ENCODE measurements around the gene GABRB2.
"Not testable (repeated sequence)": the region's sequence is repeated elsewhere in the genome, so short reads cannot be mapped to it uniquely, and the experiment has no call there.

The GABRB2 gene

GRCh38 chr5:161380486-161380885 lies 166.0 kb downstream of the GABRB2 start:
- DNase-seq = no peak

DNA sequence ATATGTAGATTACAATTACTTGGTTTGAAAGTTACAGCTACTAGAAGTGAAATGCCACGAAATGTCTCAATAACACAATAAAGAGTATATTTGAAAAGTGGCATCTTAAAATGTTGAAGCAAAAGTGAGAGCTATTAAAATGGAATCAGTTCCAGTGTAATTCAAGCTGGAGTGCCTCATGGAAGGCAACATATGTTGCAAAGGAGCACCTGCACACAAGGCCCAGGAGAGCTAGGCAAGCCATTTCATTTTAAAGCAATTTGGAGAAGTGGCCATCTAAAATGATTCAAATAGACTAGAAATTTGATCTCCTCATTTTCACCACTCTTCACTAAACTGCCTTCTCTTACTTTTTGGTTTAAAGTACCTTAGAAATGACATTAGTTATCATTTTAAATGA lies 167.8 kb downstream of the GABRB2 start:
- DNase-seq = no peak

DNA sequence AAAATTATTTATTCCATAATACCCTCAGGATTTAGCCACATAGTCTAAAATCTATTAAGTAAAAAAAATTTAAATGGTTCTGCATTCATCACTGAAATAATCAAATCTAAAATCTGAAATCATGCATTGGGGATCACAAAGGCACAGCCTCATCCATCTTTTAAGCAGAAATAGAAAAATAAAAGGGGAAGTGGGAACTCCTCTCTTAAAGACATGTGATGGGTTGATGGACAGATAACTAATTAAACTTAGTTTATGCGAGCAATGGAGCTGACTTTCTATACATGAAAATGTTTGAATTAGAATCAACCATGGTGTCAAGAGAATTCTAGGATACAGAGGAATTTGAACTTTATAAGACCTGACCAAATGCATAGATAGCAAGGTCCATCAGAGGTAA lies 170.5 kb downstream of the GABRB2 start:
- no peak for DNase-seq

- DNase-seq = no peak
Observed at GRCh38 chr5:161373345-161373707, 173.2 kb downstream of the GABRB2 start.

DNA sequence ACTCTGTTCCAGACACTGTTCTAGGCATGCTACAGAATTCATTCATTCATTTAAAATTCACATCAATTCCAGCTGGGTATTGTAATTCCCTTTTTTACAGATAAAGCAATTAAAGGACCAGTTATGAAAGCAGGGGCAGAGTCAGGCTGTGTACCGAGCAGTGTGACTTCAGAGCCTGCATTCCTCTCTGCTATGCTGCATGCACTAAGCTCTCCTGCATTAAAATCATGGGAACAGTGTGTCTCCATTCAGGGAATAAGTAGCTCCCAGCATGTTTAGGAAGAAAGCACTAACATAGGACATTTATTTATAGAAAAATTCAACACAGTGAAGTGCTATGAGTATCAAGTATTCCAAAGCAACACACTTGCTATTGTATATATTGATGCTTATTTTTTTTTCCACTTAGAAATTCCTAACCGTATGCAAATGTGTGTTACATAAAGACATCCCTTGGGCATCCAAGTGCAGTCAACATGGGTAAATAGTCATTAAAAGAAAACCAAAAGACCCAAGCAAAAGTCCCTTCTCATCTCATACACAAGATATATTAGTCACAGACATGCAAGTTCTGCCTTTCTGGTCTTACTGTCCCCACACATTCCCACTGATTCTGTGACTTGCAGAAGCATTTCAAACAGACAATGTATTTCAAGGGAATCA lies 173.7 kb downstream of the GABRB2 start:
- peak; percentile 47 to 50 for DNase-seq

- no peak for DNase-seq
Observed at GRCh38 chr5:161369022-161369421, 177.5 kb downstream of the GABRB2 start.

DNA sequence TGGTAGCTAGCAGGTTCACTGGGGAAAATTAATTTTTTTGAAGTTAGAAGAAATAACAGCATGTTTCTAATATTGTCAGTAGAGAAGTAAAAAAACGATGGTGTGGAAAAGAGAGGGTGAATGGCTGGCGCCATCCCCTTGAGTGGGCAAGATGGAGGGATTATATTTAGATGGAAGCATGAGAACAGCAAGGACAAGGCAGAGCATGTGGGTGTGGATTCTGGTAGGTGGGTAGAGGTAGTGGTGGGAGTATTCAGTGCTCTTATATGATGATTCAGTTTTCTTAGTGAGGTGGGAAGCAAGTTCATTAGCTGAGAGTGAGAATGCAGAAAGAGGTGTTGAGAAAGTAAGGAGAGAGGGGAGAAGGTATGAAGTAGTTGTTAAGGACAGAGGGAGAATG lies 188.1 kb downstream of the GABRB2 start:
- no peak for DNase-seq

DNA sequence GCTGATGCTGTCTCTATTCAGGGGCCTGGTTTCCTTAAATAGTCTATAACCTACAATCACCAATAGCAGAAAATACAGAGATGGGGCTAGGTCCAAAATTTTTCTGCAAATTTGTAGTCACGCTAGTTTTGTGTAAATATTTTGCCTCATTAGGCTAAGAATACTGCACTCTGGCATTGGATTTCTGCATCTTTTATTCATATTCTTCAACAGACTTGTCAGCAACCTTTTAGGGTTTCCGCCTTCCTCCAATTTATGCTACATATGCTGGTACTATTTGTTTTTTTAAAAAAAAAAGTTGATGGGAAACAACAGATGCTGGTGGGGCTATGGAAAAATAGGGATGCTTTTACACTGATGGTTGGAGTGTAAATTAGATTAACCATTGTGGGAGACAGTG lies 202.3 kb downstream of the GABRB2 start:
- no peak for DNase-seq

- no peak for DNase-seq
Observed at GRCh38 chr5:161342886-161343285, 203.6 kb downstream of the GABRB2 start.

- no peak for DNase-seq
Observed at GRCh38 chr5:161340012-161340411, 206.5 kb downstream of the GABRB2 start.

- no peak for DNase-seq
Observed at GRCh38 chr5:161333194-161333880, 213.2 kb downstream of the GABRB2 start.

DNA sequence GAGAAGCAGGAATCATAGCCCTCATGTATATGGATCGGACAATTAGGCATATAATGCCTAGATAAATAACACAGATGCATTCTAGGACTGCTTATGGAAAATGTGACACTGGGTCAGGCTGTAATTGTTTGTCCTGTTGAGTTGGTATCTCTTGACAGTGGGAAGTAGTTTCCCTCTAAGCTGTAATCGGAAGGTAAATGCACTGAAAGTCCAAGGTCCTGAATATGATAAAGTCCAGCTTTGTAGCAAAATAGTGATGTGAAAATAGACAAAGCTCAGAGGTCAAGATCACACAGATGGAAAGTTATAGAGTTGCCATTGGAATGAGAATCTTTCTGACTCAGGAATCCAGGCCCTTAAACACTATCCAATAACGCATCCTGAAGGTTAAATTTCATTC lies 214.2 kb downstream of the GABRB2 start:
- DNase-seq = no peak

DNA sequence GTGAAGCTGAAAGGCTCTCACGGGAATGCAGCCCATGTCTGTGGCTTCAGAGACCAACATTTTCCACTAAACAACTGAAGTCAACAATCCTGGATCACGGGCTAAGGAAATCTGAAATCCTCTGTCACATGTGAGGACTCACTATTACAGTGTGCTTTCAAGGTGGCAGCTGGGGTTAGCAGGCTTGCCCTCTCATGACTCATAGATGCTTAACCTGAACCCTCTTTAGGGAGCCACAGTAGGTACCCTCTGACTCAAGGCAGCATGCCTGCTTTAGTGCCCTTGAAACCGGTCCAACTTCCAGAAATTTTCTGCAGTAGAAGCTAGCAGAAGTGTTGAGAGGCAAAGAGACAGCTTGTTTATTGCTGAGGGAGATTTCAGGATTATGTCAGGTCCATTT lies 232.5 kb downstream of the GABRB2 start:
- no peak for DNase-seq

- DNase-seq = no peak
Observed at GRCh38 chr5:161312882-161313281, 233.6 kb downstream of the GABRB2 start.

DNA sequence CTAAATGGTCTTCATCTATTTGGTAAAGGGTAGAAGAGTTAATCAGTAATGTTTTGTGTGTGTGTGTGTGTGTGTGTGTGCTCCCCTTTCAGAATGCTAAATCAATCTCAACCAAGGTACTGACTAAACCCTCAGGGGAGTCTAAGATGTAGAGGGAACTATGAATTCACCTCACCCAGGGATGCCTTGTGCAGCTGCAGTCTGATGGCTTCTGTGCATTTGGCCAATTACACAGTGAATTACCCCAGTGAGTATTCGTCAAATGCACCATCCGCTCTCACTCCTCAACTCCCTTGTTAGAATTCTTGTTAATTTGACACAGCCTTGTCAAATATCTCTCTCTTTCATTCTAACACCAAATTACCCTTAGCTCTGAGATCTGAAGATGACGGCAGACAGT lies 234.6 kb downstream of the GABRB2 start:
- DNase-seq = no peak

- DNase-seq = no peak
Observed at GRCh38 chr5:161311146-161311708, 235.3 kb downstream of the GABRB2 start.

DNA sequence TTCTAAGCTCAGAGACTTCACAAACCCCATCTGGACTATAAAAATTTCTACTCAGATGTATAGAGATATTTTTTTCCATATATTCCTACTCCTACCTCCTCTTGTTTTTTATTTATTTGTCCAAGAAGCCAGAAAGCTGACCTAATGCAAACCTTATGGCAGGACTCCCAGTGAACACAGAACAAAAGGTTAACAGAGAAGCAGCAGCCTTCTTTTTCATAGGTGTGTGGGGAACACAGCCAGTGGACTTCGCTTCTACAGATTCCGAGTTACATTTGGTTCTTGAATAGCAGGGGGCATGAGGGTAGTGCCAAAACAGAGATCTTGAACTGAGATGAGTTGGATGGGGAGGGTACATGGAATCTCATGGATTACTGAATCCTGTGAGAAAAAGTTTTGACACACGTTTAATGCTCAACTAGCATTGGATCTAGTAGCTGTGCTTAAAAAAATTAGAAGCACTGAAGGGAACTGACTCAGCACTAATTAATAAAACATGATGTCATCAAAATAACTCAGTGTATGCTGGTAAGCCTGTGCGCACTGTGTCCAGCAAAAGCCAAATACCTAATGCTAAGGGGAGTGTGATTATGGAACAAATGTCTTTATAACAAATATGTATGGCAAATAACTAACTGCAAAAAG lies 240.1 kb downstream of the GABRB2 start:
- no peak for DNase-seq

GRCh38 chr5:161305601-161306000 lies 240.9 kb downstream of the GABRB2 start:
- DNase-seq = no peak

DNA sequence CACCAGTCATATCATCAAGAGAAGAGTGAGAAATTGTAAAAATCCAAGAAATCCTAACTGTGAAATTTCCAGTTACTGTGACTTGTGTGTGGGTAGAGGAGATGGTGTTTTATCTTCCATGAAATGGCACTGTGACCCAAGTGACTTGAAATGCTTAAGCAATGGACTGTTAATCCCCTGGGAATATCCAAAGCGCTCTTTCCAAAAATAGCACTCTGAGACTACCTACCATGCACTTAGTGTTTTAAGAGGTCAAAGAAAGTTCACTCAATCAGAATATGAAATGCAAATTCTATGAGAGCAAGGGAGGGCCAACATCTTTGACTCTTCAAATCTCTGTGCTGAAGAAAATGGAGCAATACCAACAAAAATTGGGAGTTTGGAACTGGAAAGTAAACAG lies 244.0 kb downstream of the GABRB2 start:
- peak in 1 of 2 experiments; percentile 1 for DNase-seq

GRCh38 chr5:161301586-161301985 lies 244.9 kb downstream of the GABRB2 start:
- DNase-seq = no peak

GRCh38 chr5:161299053-161299452 lies 247.5 kb downstream of the GABRB2 start:
- DNase-seq = no peak

DNA sequence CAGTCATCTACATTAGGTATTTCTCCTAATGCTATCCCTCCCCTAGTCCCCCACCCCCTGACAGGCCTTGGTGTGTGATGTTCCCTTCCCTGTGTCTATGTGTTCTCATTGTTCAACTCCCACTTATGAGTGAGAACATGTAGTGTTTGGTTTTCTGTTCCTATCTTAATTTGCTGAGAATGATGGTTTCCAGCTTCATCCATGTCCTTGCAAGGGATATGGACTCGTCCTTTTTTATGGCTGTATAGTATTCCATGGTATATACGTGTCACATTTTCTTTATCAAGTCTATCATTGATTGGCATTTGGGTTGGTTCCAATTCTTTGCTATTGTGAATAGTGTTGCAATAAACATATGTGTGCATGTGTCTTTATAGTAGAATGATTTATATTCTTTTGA lies 249.1 kb downstream of the GABRB2 start:
- DNase-seq = not testable (repeated sequence)

DNA sequence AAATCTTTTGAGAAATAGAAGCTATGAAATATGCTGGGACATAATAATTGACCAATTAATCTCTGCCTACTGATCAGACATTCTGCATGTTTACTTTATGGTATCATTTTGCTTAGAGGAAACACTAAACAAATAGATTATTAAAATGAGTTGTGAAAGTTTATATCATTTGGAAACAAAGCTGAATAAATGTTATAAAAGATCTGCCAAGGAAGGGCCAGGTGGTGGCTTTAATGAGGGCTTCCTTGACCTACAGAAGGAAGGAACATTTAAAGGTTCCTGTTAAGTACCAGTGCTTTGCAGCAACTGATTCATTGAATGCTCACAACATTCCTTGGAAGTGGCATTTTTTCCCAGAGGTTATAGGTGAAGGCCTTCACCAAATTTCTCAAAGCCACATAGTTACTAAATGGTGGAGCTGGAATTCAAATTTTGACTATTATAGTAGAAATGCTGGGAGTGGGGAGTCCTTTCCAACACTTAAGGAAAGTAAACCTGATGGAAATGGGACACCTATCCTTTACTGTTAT lies 250.7 kb downstream of the GABRB2 start:
- DNase-seq = no peak

DNA sequence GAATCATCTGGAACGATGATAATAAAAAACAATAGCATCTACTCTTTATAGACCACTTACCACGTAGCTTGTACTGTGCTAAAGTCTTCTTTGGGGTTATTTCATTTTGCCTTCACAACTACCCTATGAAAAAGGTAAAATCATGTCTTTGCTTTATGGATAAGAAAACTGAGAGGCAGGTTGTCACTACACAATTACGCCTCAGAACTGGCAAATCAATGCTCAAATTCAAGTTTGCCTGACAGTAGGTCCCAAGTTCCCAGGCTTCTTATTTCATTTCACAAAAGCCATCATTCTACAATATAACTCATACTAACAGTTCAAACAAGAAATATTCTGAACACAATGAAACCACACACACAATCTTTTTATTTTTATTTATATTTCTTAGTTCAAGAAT lies 258.5 kb downstream of the GABRB2 start:
- DNase-seq = no peak
